ENCODE measurements around the gene ADGRD1. TPM values are rescaled to one million over a fixed set of nuclear protein-coding genes. Genes with fewer than 3 reads are reported as not detected.

ADGRD1 gene
- total RNA-seq, 1 donor from 2014 or later: 0.47 TPM

DNA sequence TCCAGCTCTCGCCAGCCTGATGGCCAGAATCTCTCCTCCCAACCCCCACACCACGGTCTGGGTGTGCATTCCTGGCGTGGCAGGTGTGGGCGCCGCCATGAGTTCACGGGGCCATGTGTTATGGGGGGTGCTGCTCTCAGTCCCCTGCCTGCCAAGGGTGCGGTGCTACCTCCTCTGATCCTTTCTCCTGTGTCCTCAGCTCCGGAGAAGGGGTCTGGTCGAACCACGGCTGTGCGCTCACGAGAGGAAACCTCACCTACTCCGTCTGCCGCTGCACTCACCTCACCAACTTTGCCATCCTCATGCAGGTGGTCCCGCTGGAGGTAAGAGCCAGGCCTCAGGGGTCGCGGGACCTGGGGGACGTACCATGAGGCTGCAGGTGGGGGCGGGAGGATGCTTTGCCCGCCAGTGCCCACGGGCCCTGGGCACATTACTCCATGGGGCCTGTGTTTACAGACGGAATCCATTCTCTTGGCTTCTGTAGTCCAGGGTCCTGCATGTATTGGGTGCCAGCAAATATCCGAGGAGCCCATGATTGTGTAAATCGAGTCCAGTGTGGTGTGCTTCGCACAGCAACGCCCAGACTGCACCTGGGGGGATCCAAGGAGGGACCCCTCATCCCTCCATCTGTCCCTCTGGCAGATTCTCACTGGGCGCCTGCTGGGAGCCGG lies 130.8 kb downstream of the ADGRD1 start:
- TF ChIP-seq, protein P1, sequence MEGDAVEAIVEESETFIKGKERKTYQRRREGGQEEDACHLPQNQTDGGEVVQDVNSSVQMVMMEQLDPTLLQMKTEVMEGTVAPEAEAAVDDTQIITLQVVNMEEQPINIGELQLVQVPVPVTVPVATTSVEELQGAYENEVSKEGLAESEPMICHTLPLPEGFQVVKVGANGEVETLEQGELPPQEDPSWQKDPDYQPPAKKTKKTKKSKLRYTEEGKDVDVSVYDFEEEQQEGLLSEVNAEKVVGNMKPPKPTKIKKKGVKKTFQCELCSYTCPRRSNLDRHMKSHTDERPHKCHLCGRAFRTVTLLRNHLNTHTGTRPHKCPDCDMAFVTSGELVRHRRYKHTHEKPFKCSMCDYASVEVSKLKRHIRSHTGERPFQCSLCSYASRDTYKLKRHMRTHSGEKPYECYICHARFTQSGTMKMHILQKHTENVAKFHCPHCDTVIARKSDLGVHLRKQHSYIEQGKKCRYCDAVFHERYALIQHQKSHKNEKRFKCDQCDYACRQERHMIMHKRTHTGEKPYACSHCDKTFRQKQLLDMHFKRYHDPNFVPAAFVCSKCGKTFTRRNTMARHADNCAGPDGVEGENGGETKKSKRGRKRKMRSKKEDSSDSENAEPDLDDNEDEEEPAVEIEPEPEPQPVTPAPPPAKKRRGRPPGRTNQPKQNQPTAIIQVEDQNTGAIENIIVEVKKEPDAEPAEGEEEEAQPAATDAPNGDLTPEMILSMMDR (IDR thresholded peaks at IDR 0.05): no peak
- Mint-ChIP-seq H3K27me3 (peaks cover 3% of the 10 kb centered on the region), H3K4me3 (no peak overlapping the region), H3K4me1 (no peaks in the 10 kb centered on the region), H3K36me3 (ENCODE audit: low read depth) (no peaks in the 10 kb centered on the region), H3K9me3 (no peaks in the 10 kb centered on the region), H3K27ac (no peak overlapping the region)
- no peak for ATAC-seq (ENCODE audit: low read depth)
- POLR2A ChIA-PET: no interaction called here
- intact Hi-C loops (cut with micrococcal nuclease): no loop called here
- peak; percentile 8 for DNase-seq
- CTCF ChIA-PET: interaction anchor here (0.6 kb wide), 1 partner anchor 19 kb away, joined by 3 read pairs; no protein-coding TSS in a partner anchor

DNA sequence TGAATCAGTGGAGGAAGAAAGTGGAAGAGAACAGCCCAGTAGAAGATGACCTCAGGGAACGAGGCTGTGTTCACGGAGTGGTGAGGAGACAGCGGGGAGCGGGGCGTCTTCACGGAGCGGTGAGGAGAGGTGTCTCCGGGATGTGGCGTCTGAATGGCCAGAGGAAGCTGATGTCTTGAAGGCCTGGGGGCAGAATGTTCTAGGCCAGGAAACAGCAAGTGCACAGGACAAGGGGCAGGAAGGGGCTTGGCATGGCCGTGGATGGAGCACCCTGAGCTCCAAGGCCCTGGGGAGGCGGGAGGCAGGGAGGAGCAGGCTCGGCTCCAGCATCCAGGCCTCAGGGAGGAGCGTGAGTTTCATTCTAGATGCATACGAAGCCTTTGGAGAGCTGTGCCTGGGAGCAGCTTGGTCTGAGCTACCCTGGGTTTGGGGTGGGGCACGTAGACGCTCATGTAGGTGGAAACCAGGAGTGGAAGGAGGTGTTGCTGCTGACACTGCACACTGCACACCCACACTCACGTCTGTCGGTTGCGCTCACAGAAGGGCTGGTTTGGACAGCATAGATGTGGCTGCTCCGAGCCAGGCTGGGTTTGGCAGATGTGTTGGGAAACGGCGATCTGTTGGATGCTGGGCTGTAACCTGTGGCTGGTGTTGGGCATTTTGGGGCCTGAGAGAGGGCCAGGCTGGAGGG lies 131.6 kb downstream of the ADGRD1 start:
- ATAC-seq (ENCODE audit: low read depth): no peak
- intact Hi-C loops (cut with micrococcal nuclease): no loop called here

GRCh38 chr12:131085816-131086591 lies 132.3 kb downstream of the ADGRD1 start:
- peak; percentile 7 for DNase-seq
- H3K27me3 Mint-ChIP-seq: peaks cover 3% of the 10 kb centered on the region
- H3K27ac Mint-ChIP-seq: no peak overlapping the region
- CTCF ChIA-PET: no interaction called here
- H3K36me3 Mint-ChIP-seq (ENCODE audit: low read depth): no peaks in the 10 kb centered on the region
- H3K4me3 Mint-ChIP-seq: no peak overlapping the region
- ATAC-seq (ENCODE audit: low read depth): no peak
- intact Hi-C loops (cut with micrococcal nuclease): no loop called here
- TF ChIP-seq, protein P1 (IDR thresholded peaks at IDR 0.05): no peak
- POLR2A ChIA-PET: no interaction called here
- H3K4me1 Mint-ChIP-seq: no peaks in the 10 kb centered on the region
- no peaks in the 10 kb centered on the region for H3K9me3 Mint-ChIP-seq

More for the DNA sequence above, 131.6 kb downstream of the ADGRD1 start:
- ChIA-PET POLR2A (no interaction called here), CTCF (no interaction called here)
- Mint-ChIP-seq H3K27me3 (peaks cover 3% of the 10 kb centered on the region), H3K27ac (no peak overlapping the region), H3K9me3 (no peaks in the 10 kb centered on the region), H3K4me3 (no peak overlapping the region), H3K36me3 (ENCODE audit: low read depth) (no peaks in the 10 kb centered on the region), H3K4me1 (no peaks in the 10 kb centered on the region)
- TF ChIP-seq, protein P1 (IDR thresholded peaks at IDR 0.05): no peak
- peak; percentile 4 for DNase-seq

GRCh38 chr12:131087302-131087818 lies 133.7 kb downstream of the ADGRD1 start:
- no peaks in the 10 kb centered on the region for H3K36me3 Mint-ChIP-seq (ENCODE audit: low read depth)
- no peak for ATAC-seq (ENCODE audit: low read depth)
- H3K27ac Mint-ChIP-seq: no peak overlapping the region
- H3K4me1 Mint-ChIP-seq: peaks cover 6% of the 10 kb centered on the region
- intact Hi-C loops (cut with micrococcal nuclease): no loop called here
- H3K4me3 Mint-ChIP-seq: no peak overlapping the region
- H3K9me3 Mint-ChIP-seq: no peaks in the 10 kb centered on the region
- DNase-seq: no peak
- POLR2A ChIA-PET: no interaction called here
- CTCF ChIA-PET: no interaction called here
- peaks cover 3% of the 10 kb centered on the region for H3K27me3 Mint-ChIP-seq
- TF ChIP-seq, protein P1 (IDR thresholded peaks at IDR 0.05): no peak

All from activated B cell treated with CpG ODN at 0.5 μM for 24 hours (primary cell).